ENCODE measurements around the gene C17orf113. TPM values are rescaled to one million over a fixed set of nuclear protein-coding genes. Genes with fewer than 3 reads are reported as not detected.

Gene C17orf113
- total and polyA plus RNA-seq, 11 donors: 0.24 to 1.2 (median 0.72) TPM

DNA sequence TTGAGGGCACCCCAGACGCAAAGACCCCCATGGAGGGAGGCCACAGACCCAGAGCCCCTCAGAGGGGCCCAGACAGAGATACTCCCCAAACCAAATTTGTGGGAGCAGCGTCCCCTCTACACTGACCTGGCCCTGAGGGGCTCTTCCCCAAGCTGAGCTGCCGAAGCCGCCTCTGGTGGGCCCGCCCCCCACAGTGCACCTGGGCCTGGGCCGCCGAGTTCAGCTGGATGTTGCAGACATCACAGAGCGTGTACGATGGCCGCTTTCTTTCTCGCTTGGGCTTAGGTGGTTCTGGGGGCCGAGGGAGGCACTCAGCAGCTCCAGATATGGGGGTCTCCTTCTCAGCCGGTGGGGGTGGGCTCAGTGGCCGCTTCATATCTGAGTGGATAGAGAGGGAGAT, 12.3 kb upstream of the C17orf113 start:
- Histone ChIP-seq H3K4me3 (no peak overlapping the region), H3K27me3 (peaks cover 0 to 4% (median 0%) of the 10 kb centered on the region in 9 donors), H3K27ac (no peak overlapping the region), H3K4me1 (peaks cover 0 to 10% (median 2%) of the 10 kb centered on the region in 12 donors), H3K9me3 (no peaks in the 10 kb centered on the region), H3K36me3 (no peaks in the 10 kb centered on the region)
- ATAC-seq: no peak
- DNase-seq: no peak
- intact Hi-C loops (cut with DNase I): loop anchor here in 2 of 10 donors (10.0 kb wide), 3 partner anchors 52 to 122 kb away; partner anchors contain the start of genes CNP (in 1 of the 2), DHX58 (in 1 of the 2), HCRT (in 1 of the 2) and KCNH4 (in 1 of the 2)
- TF ChIP-seq, protein P1, sequence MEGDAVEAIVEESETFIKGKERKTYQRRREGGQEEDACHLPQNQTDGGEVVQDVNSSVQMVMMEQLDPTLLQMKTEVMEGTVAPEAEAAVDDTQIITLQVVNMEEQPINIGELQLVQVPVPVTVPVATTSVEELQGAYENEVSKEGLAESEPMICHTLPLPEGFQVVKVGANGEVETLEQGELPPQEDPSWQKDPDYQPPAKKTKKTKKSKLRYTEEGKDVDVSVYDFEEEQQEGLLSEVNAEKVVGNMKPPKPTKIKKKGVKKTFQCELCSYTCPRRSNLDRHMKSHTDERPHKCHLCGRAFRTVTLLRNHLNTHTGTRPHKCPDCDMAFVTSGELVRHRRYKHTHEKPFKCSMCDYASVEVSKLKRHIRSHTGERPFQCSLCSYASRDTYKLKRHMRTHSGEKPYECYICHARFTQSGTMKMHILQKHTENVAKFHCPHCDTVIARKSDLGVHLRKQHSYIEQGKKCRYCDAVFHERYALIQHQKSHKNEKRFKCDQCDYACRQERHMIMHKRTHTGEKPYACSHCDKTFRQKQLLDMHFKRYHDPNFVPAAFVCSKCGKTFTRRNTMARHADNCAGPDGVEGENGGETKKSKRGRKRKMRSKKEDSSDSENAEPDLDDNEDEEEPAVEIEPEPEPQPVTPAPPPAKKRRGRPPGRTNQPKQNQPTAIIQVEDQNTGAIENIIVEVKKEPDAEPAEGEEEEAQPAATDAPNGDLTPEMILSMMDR (IDR thresholded peaks at IDR 0.05): no peak
- no peak for TF ChIP-seq POLR2A (IDR thresholded peaks at IDR 0.05)
- WGBS, 4 donors: 87 to 91% (median 89%) methylated on average over 13 to 14 of the region's 14 CpGs

GRCh38 chr17:42061646-42062487, 11.5 kb upstream of the C17orf113 start:
- Histone ChIP-seq H3K27ac (no peak overlapping the region), H3K9me3 (no peaks in the 10 kb centered on the region), H3K4me3 (no peak overlapping the region), H3K4me1 (peaks cover 0 to 9% (median 2%) of the 10 kb centered on the region in 12 donors), H3K27me3 (peaks cover 0 to 4% (median 0%) of the 10 kb centered on the region in 9 donors), H3K36me3 (no peaks in the 10 kb centered on the region)
- ATAC-seq (no peak), DNase-seq (no peak)
- TF ChIP-seq, protein P1 (IDR thresholded peaks at IDR 0.05): no peak
- TF ChIP-seq POLR2A (IDR thresholded peaks at IDR 0.05): no peak
- WGBS, 4 donors: 68 to 81% (median 71%) methylated on average over 4 to 5 of the region's 5 CpGs
- intact Hi-C loops (cut with DNase I): loop anchor here in 2 of 10 donors (10.0 kb wide), 3 partner anchors 53 to 123 kb away; partner anchors contain the start of genes CNP (in 1 of the 2), DHX58 (in 1 of the 2), HCRT (in 1 of the 2) and KCNH4 (in 1 of the 2)

GRCh38 chr17:42060231-42060630, 9.8 kb upstream of the C17orf113 start:
- ATAC-seq (no peak), DNase-seq (no peak)
- Histone ChIP-seq H3K4me3 (no peak overlapping the region), H3K27me3 (peaks cover 0 to 13% (median 3%) of the 10 kb centered on the region in 9 donors), H3K4me1 (peaks cover 0 to 9% (median 2%) of the 10 kb centered on the region in 12 donors), H3K36me3 (no peaks in the 10 kb centered on the region), H3K27ac (no peak overlapping the region), H3K9me3 (no peaks in the 10 kb centered on the region)
- TF ChIP-seq, protein P1 (IDR thresholded peaks at IDR 0.05): no peak
- no peak for TF ChIP-seq POLR2A (IDR thresholded peaks at IDR 0.05)
- intact Hi-C loops (cut with DNase I): loop anchor here in 2 of 10 donors (10.0 kb wide), 3 partner anchors 55 to 125 kb away; partner anchors contain the start of genes CNP (in 1 of the 2), DHX58 (in 1 of the 2), HCRT (in 1 of the 2) and KCNH4 (in 1 of the 2)
- WGBS, 4 donors: 85 to 89% (median 86%) methylated on average over 4 of the region's 4 CpGs

GRCh38 chr17:42059815-42060214, 9.4 kb upstream of the C17orf113 start:
- H3K27me3 ChIP-seq: peaks cover 0 to 16% (median 6%) of the 10 kb centered on the region in 9 donors
- ATAC-seq (no peak), DNase-seq (no peak)
- no peaks in the 10 kb centered on the region for H3K36me3 ChIP-seq
- peaks cover 0 to 9% (median 2%) of the 10 kb centered on the region in 12 donors for H3K4me1 ChIP-seq
- 65 to 76% (median 70%) methylated on average over 4 of the region's 4 CpGs for WGBS, 4 donors
- no peaks in the 10 kb centered on the region for H3K9me3 ChIP-seq
- no peak overlapping the region for H3K4me3 ChIP-seq
- no peak overlapping the region for H3K27ac ChIP-seq
- TF ChIP-seq, protein P1 (IDR thresholded peaks at IDR 0.05): no peak
- TF ChIP-seq POLR2A (IDR thresholded peaks at IDR 0.05): no peak
- intact Hi-C loops (cut with DNase I): loop anchor here in 2 of 10 donors (10.0 kb wide), 3 partner anchors 55 to 125 kb away; partner anchors contain the start of genes CNP (in 1 of the 2), DHX58 (in 1 of the 2), HCRT (in 1 of the 2) and KCNH4 (in 1 of the 2)

Data from heart left ventricle (tissue), 16 donors.